Adrenal gland (tissue), 5 donors: ENCODE measurements around the gene MLF1.

ENCODE experiments used
- CTCF ChIP-seq, 6 experiments: fragments of 450-650 bp in 4 of 6; fragments of 200-600 bp in 2 of 6; sonication (generic) in 1 of 6; IDR thresholded peaks; 1 replicate in 5 of 6; 2 replicates in 1 of 6; pipeline versions ENCODE4 v1.5.1 to v1.8.0; 2016 to 2021; ENCODE audit warnings: antibody characterized with exemption in 6 of 6, mild to moderate bottlenecking in 2 of 6, moderate library complexity in 1 of 6
- POLR2A ChIP-seq, 2 donors: fragments of 450-650 bp; IDR thresholded peaks; one replicate each; pipeline ENCODE4 v1.6.1; 2017; ENCODE audit warnings: antibody characterized with exemption in 2 of 2, mild to moderate bottlenecking in 2 of 2, moderate library complexity in 1 of 2
- donor health status: DM: no; HTN: no; CAD: no.

GRCh38 chr3:158522221-158523136, 48.5 kb upstream of the MLF1 start:
- no peak for TF ChIP-seq CTCF (IDR thresholded peaks at IDR 0.05)
- TF ChIP-seq POLR2A (IDR thresholded peaks at IDR 0.05) = no peak
